GM18498 (cell line): ENCODE data around the gene GTSE1.
A peak's percentile ranks its signal among the peaks of the same experiment; 100 is the strongest.

Experiments used
- ATAC-seq: cut with Tn5 transposase; IDR thresholded peaks from one replicate; pipeline ENCODE4 v1.9.1; 2021; ENCODE audit warnings: mild to moderate bottlenecking, moderate library complexity; ENCODE audit not compliant: unreplicated experiment

The GTSE1 gene

GRCh38 chr22:46274381-46274780 is 22.3 kb upstream of the GTSE1 start:
- no peak for ATAC-seq

- ATAC-seq: no peak
Observed at GRCh38 chr22:46275455-46276122, 21.1 kb upstream of the GTSE1 start.

GRCh38 chr22:46276563-46276962 is 20.1 kb upstream of the GTSE1 start:
- ATAC-seq: no peak

- ATAC-seq: no peak
Observed at GRCh38 chr22:46278656-46279645, 17.7 kb upstream of the GTSE1 start.

- no peak for ATAC-seq
Observed at GRCh38 chr22:46280063-46280817, 16.4 kb upstream of the GTSE1 start.

GRCh38 chr22:46280999-46281623 is 15.6 kb upstream of the GTSE1 start:
- ATAC-seq: peak; percentile 62

GRCh38 chr22:46281866-46282678 is 14.6 kb upstream of the GTSE1 start:
- ATAC-seq: no peak

GRCh38 chr22:46286006-46286405 is 10.7 kb upstream of the GTSE1 start:
- no peak for ATAC-seq

GRCh38 chr22:46286941-46287872 is 9.5 kb upstream of the GTSE1 start:
- no peak for ATAC-seq

- ATAC-seq: peak; percentile 80
Observed at GRCh38 chr22:46287873-46288751, 8.6 kb upstream of the GTSE1 start.

- no peak for ATAC-seq
Observed at GRCh38 chr22:46288846-46289243, 7.8 kb upstream of the GTSE1 start.

- ATAC-seq: no peak
Observed at GRCh38 chr22:46289244-46289891, 7.3 kb upstream of the GTSE1 start.

GRCh38 chr22:46290121-46290842 is 6.4 kb upstream of the GTSE1 start:
- no peak for ATAC-seq

GRCh38 chr22:46290843-46291785 is 5.6 kb upstream of the GTSE1 start:
- no peak for ATAC-seq

GRCh38 chr22:46292173-46292572 is 4.5 kb upstream of the GTSE1 start:
- no peak for ATAC-seq

- ATAC-seq: no peak
Observed at GRCh38 chr22:46292732-46293131, 3.9 kb upstream of the GTSE1 start.
